NK-92 treated with Interleukin-12 subunit alpha and Interleukin-12 subunit beta, amount 100 ng/mL, for 24 hours (cell line): ENCODE results near the gene MAP3K14.
"Not testable (repeated sequence)": the region's sequence is repeated elsewhere in the genome, so short reads cannot be mapped to it uniquely, and the experiment has no call there.

Experiments used
- DNase-seq: peaks from one replicate; lab custom pipeline; 2025; lab: John Stamatoyannopoulos, UW

Gene MAP3K14

DNA sequence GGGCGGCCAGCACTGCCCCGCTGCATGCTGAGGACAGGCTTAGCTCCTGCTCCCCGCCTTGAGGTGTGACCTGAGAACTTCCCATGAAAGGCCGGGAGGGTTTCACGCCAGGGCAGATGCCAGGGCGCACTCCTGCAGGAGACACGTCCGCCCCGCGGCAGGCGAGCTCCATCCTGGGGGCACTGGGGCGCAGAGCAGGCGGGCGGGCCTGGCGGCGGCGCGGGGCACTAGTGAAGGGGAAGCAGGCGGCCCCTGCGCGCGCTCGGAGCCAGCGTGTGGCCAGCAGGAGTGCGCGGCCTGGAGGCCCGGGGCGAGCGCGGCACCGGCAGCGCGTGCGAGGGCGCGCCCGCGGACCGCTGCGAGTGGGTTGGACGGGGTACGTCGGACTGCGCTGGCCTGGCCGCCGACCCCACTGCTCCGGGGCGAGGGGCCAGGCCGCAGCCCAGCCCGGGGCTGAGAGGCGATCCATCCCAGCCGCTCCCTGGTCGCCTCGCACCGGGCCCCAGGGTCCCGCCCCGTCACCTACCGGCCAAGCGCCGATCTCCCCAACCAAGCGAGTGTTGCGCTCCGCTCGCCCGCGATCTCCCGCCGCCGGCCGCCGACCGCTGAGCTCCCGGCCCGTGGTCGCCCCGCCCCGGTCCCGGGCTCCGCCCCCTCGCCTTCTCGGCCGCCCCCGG lies at the start of gene MAP3K14:
Gene MAP3K14 (minus strand): TSS at position 587 of the 677 bp plus-strand sequence. CDS start 26,275 bp downstream, outside the sequence.
- DNase-seq = peak; percentile 72

DNA sequence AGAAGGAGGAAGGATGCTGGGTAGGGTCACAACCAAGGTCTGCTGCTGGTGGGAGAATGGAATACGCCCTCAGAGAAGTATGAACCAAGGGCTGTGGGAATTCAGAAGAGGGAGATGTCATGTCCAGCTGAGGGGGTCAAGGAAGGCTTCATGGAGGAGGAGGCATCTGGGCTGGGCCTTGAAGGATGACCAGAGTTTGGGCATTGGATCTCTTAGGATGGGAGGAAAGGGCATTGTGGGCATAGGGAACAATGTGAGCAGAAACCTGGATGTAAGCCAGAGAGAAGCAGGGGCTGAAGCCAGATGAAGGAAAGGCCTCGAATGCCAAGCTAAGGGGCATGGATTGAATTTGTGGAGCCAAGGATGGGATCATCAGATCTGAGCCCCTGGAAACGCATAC lies 49.2 kb upstream of the MAP3K14 start:
- DNase-seq = no peak

DNA sequence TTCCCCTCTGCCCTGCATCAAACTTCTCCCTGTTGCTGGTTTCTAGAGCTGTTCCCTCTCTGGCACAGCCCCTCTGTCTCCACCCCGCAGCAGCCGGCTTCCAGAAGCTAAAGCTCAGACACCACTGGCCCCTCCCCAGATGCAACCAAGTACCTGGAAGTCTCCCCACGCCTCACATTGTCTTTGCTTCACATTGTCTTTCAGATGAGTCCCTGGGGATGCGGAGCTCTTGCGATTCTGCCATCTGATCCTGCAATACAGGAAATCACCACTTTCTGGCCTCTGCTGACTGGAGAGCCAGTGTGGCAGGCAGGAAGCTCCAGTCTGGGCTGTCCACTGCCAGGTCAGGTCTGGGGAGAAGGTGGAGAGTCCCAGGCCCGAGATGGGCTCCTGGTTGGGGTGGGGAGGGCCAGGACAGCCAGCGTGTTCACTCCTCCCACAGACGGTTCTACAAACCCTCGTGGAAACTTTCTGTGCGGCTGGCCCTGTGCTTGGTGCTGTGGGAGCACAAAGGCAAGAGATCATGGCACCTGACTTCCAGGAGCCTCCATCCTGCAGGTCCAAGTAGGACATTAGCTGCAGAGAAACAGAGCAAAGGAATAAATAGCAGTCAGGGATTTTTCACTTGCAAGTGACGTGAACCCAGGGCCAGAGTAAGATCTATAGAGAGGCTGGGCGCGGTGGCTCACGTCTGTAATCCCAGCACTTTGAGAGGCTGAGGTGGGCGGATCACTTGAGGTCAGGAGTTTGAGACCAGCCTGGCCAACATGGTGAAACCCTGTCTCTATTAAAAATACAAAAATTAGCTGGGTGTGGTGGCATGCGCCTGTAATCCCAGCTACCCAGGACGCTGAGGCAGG lies 47.9 kb upstream of the MAP3K14 start:
- DNase-seq = no peak

DNA sequence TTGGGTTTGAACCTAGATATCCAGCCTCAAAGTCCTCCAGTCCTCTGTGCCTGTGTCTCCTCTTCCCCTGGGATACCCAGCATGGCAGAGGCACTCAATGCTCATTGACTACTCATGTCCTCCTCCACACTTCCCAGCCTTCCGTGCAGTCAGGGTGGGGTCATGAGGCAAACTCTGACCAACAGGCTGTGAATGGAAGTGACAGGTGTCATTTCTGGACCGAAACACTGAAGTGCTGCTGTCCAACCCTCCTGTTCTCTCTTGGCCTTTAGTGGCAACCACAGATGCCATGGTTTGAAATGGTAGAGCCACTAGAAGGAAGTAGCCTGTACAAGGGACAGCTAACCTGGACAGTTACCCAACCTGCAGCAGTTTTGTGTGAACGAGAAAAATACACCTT lies 46.7 kb upstream of the MAP3K14 start:
- no peak for DNase-seq

DNA sequence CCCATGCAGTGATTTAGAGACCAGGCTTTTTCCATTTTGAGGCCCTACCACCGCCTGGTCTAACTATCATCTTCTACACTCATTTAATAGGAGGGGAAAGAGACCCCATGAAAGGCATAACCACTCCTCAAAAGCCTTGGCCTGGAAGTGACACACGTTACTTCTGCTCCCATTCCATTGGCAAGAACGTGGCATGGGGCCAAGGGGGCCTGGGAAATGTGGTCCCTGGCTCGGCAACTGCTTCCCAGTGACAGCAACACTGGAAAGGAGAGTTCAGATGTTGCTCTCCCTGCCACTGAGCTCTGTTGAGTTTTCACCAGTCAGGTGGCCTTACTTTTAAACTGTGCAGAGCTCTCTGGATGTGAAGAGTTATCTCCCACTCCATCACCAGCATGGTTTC lies 45.2 kb upstream of the MAP3K14 start:
- no peak for DNase-seq

DNA sequence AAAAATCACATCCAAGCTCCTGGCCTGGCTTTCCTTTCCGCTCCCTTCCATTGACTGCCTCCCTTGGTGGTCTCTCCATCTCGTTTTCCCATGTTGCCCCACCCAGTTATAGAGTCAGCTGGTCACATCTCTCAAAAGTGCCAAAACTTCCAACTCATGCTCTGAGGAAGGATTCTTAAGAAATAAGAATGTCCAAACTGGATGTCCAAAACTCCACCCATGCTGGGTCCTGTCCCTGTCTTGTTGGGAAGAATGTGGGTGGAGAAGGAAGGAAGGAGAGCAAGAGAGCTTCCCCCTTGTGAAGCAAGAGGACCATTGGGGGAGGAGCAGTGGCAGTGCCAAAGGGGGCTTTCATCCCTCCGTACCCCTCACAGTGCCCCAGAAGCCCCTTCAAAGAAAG lies 44.6 kb upstream of the MAP3K14 start:
- no peak for DNase-seq

DNA sequence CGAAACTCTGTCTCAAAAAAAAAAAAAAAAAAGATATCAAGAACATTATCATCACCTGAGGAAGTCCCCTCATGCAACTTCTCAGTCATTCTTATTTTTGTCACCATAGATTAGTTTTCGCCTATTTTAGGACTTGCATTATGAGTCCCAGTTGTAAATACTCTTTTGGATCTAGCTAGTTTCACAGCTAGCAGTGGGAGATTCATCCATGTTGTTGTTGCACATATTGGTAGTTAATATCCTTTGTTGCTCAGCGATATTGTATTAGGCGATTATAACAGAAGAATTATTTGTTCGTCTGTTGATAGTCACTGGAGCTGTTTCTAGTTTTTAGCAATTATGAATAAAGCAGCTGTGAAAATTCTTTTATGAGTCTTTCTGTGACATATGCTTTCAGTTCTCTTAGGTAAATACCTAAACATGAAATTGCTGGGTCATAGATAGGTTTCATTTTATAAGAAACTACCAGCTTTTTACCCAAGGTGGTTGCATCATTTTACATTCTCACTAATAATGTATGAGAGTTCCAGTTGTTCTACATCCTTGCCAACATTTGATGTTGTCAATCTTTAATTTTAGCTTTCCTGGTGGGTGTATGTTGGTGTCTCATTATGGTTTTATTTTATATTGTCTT lies 40.7 kb upstream of the MAP3K14 start:
- no peak for DNase-seq

DNA sequence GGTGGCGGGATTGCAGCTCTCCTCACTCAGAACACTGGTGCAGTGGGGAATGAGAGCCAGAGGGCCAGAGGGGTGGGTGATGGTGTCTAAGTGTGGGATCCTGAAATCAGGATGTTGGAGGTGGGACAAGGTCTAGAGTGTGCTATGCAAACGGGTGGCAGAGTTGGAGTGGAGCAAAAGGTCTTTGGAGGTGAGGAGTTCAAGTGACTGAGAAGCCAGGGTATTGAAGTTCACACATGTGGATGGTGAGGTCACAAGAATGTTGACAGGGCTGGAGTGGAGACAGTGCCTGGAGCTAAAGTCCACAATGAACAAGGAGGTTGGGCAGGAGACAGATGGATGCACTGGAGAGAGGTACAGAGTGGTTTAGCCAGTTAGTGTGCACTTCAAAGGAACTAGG lies 38.3 kb upstream of the MAP3K14 start:
- no peak for DNase-seq

DNA sequence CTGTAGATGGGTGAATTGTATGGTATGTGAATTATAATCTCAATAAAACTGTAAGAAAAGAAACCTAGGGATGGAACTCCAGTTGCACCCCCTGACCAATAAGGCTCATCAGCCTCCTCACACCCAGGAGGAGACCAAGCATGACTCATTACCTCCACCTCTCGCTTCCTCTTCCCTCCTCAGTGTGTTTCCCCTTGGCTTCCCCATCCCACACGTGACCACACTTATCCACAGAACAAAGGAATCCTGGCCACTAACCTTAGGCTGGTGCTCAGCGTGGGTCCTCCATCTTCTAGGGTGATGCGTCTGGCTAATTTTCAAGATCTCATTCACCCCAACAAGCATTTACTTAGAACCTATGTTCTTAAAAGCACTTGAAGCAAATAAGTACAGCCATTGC lies 36.2 kb upstream of the MAP3K14 start:
- peak; percentile 21 for DNase-seq

DNA sequence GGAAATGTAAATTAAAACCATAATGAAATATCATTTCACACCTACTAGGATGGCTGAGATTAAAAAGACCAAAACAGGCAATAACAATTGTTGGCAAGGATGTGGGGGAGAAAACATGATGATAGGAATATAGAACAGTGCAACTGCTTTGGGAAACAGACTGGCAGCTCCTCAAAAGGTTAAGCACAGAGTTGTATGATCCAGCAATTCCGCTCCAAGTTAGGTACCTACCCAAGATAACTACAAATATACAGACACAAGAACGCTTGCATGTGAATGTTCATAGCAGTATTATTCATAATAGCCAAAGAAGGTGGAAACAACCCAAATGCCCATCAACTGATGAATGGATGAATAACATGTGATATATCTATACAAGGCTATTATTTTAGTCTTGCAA lies 35.0 kb upstream of the MAP3K14 start:
- DNase-seq = no peak

DNA sequence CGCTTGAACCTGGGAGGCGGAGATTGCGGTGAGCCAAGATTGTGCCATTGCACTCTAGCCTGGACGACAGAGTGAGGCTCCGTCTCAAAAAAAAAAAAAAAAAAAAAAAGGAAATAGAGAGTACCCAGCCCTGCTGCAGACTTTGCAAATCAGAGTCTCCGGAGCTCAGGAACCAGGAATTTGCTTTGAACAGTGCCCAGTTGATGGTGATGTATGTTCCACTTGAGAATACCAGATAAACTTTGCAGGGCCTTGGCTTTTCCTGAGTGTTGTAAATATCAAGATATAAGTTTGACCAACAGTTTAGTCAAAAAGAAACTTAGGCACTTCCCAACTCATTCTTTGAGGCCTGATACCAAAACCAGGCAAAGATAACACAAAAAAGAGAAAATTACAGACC lies 30.6 kb upstream of the MAP3K14 start:
- no peak for DNase-seq

DNA sequence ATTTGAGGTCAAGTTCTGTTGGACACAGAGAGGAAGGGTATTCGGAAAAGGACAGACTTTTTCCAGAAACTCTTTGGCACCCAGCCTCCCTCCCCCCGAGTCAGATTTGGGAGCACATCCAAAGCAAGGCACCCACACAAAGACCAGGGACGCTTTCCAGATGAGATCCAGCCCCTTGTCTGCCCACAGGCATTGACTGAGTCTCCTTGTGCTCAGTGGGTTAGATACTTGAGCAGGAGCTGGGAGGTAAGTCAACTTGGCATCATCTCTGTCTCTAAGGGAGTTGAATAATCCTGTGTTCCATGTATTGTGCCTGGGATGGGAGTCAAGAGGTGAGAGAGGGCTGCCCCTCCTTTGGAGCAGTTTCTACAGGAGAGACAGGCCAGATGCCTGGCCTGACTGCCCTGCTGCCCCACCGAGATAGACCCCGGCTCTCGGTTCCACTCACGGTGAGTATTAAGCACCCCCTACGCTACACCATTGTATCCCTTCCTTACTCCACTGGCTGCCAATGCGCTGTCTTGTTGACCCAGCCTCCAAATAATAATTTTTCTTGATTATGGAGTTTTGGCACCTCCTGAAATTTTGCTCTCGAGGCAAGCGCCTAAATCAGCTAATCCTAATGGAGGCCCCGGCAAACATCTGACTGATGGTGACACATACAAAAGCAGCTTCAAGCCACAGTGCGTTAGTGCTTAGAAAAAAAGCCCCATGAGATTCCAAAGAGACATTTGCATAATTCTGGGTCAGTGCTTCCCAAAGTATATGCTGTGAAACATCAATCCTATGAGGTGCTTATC lies 29.6 kb upstream of the MAP3K14 start:
- no peak for DNase-seq

DNA sequence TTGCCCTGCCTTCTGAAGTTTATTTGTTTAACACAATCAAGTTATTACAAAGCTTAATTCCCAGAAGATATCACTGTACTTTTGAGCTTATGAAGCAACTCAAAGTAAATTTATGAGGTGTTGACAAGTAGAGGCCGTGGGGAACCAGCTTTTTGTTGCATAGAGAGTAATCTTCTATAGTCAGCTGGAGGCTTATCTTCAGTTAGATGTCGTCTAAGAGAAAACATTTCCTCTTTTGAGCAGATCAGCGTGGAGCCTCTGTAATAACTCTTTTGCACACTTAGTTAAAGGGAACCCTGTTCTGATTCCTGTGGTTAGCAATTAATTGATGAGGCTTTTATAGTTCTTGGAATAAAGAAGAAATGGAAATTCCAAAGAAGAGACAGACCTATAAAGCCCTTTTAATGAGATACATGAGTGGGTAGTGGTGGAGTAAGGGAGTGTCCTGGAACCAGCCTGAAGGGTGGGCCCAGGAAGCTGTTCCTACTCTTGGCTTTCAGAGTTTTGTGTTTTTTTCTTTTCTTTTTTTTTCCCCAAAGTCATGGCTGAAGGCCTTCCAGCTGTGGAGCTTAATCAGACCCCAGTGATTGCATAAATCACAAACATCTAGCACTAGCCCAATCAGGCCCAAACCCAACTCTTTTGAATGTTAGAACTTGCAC lies 28.9 kb upstream of the MAP3K14 start:
- no peak for DNase-seq

DNA sequence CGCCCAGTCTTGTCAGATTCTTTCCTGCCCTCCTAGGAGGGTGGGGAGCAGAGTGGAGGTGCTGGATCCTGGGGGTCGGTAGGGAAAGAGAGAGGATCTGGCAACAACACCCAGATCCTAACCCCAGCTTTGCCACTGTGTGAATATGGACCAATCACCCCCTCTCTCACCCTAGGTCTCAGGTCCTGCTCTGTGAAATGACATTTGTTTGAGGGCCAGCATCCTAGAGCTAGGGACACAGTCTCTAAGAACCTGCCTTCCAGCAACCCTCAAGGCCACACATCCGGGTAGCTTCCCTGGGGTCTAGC lies 28.4 kb upstream of the MAP3K14 start:
- DNase-seq = no peak

DNA sequence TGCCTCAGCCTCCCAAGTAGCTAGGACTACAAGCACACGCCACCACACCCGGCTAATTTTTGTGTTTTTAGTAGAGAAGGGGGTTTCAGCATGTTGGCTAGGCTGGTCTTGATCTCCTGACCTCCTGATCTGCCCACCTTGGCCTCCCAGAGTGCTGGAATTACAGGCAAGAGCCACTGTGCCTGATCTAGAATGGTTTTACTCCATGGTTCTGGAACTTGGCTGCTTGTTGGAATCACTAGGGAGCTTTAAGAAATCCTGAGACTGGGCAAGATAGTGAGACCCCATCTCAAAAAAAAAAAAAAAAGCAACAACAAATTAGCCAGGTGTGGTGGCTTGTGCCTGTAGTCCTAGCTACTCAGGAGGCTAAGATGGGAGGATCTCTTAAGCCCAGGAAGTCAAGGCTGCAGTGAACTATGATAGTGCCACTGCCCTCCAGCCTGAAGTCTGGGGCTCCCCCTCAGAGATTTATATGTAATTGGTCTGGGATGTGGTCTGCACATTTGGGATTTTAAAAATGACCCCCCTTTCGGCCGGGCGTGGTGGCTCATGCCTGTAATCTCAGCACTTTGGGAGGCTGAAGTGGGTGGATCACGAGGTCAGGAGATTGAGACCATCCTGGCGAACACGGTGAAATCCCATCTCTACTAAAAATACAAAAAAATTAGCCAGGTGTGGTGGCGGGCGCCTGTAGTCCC lies 27.3 kb upstream of the MAP3K14 start:
- not testable (repeated sequence) for DNase-seq

DNA sequence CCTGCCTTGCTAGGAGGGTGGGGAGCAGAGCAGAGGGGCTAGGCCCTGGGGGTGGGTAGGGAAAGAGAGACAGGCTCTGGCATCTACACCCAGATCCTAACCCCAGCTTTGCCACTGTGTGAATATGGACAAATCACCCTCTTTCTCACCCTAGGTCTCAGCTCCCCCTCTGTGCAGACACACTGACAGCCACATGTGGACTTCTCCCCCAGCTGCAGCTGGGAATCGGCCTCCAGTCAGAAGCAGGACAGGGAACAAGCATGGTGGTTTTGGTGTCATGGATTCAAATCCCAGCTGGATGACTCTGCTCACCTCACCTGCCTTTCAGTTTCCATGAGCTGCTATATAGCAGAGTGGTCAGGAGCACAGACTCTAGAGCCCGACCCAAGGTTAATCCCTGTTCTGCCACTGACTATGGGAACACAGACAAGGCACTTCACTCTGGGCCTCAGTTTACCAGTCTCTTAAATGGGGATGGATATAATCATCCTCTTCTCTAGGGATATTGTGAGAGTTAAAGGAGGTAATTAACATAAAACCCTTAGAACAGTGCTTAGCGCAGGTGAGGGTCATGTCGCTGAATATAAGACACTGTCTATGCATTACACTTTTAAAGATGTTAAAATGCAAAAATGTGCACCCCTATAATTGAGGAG lies 26.2 kb upstream of the MAP3K14 start:
- no peak for DNase-seq

DNA sequence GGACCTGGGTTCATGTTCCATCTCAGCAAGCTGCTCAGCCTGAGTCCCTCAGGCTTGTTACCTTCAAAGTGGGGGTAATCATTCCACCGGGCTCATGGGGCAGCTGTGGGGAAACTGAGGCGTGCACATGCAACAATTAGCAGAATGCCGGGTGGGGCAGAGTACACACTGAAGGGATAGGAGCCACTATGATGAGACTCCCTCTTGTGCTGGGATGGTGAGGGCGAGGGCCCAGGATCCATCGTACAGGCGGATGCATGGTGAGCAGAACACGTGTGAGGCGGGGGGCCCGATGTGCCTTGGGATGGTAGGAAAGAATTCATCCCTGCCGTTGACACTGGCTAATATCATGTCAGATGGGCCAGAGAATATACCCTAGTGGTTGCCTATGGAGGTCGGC lies 25.5 kb upstream of the MAP3K14 start:
- DNase-seq = no peak

DNA sequence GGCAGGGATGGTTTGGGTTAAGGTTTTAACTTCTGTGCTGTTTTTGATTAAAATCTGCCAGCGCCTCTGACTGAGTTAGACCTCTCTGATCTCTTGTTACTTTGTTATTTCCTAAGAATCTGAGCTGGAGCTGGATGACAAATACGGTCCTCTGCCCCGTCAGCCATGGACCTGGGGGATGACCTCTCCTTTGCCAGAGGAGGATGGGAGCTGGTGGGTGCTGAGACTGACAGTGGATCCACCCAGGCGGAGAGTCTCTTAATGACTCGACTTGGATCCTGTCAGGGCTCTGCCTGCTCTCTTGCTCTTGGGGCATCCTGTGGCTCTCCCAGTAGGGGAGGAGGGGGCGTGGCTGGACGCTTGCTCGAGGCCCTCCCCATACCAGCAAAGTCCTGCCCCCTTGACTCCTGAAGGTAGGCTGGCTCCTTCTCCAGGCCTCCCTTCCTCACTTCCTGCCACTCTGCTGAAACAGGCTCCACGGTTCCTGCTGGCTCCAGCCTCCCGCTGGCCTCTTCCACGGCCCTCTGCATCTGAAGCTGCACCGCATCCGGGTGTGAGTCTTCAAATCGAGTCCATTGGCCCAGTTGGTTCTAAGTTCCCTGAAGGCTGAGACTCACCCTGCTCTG lies 24.8 kb upstream of the MAP3K14 start:
- DNase-seq = no peak

DNA sequence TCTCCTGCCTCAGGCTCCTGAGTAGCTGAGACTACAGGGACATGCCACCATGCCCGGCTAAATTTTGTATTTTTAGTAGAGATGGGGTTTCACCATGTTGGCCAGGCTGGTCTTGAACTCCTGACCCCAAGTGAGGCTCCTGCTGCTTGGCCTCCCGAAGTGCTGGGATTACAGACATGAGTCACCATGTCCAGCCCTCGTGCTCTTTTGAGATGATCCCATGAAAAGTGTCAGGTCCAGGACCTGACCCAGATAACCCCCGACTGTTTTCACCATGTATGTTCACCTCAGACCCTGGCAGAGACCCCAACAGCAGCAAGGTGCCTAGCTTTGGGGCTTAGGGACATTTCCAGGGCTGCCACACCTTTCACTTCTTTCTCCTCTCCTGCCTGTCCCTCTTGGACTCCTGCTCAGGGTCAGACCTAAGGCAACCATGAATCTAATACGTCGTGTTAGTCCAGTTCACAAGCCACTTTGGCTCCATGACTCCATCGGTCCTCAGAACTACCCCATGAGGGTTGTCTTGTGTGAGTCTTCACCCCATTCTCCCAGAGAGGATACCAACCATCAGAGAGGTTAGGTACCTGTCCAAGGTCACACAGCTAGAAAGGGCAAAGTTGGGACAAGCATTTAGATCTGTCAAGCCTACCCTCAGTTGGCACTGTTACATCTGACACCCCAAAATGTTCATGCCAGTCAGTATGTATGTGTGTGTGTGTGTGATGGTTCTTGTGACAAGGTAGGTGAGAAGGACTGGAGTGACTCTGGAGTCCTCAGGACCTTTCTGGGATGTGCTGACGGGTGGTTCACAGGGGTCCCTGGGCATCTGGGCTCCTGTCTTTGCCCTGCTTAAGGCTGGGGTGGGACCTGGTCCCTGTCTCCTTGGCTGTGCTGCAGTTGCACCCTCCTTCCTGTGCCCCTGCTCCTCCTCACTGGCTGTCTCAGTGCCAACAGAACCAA lies 23.1 kb upstream of the MAP3K14 start:
- no peak for DNase-seq
